T-cell (primary cell): ENCODE results near the gene RBFA. TPM values are rescaled to one million over a fixed set of nuclear protein-coding genes. Genes with fewer than 3 reads are reported as not detected.
"Not testable (repeated sequence)": the region's sequence is repeated elsewhere in the genome, so short reads cannot be mapped to it uniquely, and the experiment has no call there.

Experiments used
- ATAC-seq, 4 experiments: fragments of 200-7000 bp in 3 of 4; fragments of 150-1000 bp in 1 of 4; cut with Tn5 transposase; replicated peaks in 1 of 4; 1 replicate in 3 of 4; 2 replicates in 1 of 4; pipeline ENCODE4 v1.10.0; 2021; ENCODE audit warnings: moderate library complexity in 3 of 4, mild to moderate bottlenecking in 2 of 4, moderate number of reproducible peaks in 1 of 4
- CTCF ChIA-PET, 2 donors: fragments of 300-600 bp; sonication (Branson Sonifier 250); formaldehyde crosslinking; loops; one replicate each; lab custom pipeline; 2022; ENCODE audit warnings: antibody characterized with exemption in 2 of 2; lab: Charles Lee
- POLR2A ChIA-PET, 2 donors: fragments of 300-600 bp; sonication (Branson Sonifier 250); formaldehyde crosslinking; loops; one replicate each; lab custom pipeline; 2022; ENCODE audit warnings: antibody characterized with exemption in 2 of 2; lab: Charles Lee
- DNase-seq, 35 experiments: peaks; one replicate each; pipeline versions ENCODE4 v3.0.0 to v3.0.0-alpha.2; 2013 to 2023
- H3K27ac ChIP-seq: one replicate; pipeline ENCODE4 v1.5.1; 2013; ENCODE audit warnings: low read length
- H3K27me3 ChIP-seq, 2 experiments: replicated peaks in 1 of 2; 1 replicate in 1 of 2; 2 replicates in 1 of 2; pipeline versions ENCODE4 v1.6.1 to v1.7.0; 2013; ENCODE audit warnings: low read length in 1 of 2, mixed read lengths in 1 of 2; ENCODE audit not compliant: control insufficient read depth in 2 of 2, insufficient read depth in 2 of 2; ENCODE audit errors: extremely low read depth in 1 of 2
- H3K36me3 ChIP-seq, 2 donors: 1 replicate in 1 of 2; 2 replicates in 1 of 2; pipeline versions ENCODE4 v1.6.1 to v1.7.0; 2013; ENCODE audit warnings: low read length in 1 of 2; ENCODE audit not compliant: control insufficient read depth in 2 of 2, insufficient read depth in 1 of 2; ENCODE audit errors: extremely low read depth in 1 of 2
- H3K4me1 ChIP-seq, 2 experiments: 1 replicate in 1 of 2; 2 replicates in 1 of 2; pipeline versions ENCODE4 v1.6.1 to v1.7.0; 2013; ENCODE audit warnings: low read length in 2 of 2, mixed read lengths in 1 of 2; ENCODE audit not compliant: insufficient read depth in 2 of 2, control insufficient read depth in 1 of 2; ENCODE audit errors: extremely low read depth in 1 of 2
- H3K4me3 ChIP-seq, 2 donors: 1 replicate in 1 of 2; 2 replicates in 1 of 2; pipeline versions ENCODE4 v1.5.1 to v1.7.0; 2013; ENCODE audit warnings: mild to moderate bottlenecking in 2 of 2, low read length in 1 of 2, moderate library complexity in 1 of 2; ENCODE audit not compliant: control insufficient read depth in 1 of 2; ENCODE audit errors: extremely low read depth in 1 of 2
- H3K9me3 ChIP-seq: 2 replicates; pipeline ENCODE4 v1.7.0; 2013
- H3K27ac Mint-ChIP-seq, 2 donors: one replicate each; pipeline ENCODE4 v1.8.0; 2020 to 2021; ENCODE audit warnings: mild to moderate bottlenecking in 2 of 2, mixed read lengths in 2 of 2
- H3K27me3 Mint-ChIP-seq, 2 donors: one replicate each; pipeline ENCODE4 v1.8.0; 2021 to 2022; ENCODE audit warnings: mixed read lengths in 2 of 2
- H3K36me3 Mint-ChIP-seq: one replicate; pipeline ENCODE4 v1.8.0; 2021; ENCODE audit warnings: mixed read lengths
- H3K4me1 Mint-ChIP-seq, 3 donors: one replicate each; pipeline ENCODE4 v1.8.0; 2020 to 2022; ENCODE audit warnings: mixed read lengths in 3 of 3, mild to moderate bottlenecking in 1 of 3
- H3K4me3 Mint-ChIP-seq, 3 donors: one replicate each; pipeline ENCODE4 v1.8.0; 2020 to 2022; ENCODE audit warnings: mild to moderate bottlenecking in 3 of 3, mixed read lengths in 3 of 3, moderate library complexity in 3 of 3
- H3K9me3 Mint-ChIP-seq, 3 donors: one replicate each; pipeline ENCODE4 v1.8.0; 2020 to 2022; ENCODE audit warnings: mixed read lengths in 3 of 3
- WGBS: methylation state at CpG from one replicate; pipeline ENCODE4 v1.1.5; 2013; ENCODE audit warnings: missing lambda C conversion rate; ENCODE audit not compliant: insufficient coverage; 5-methylcytosine and 5-hydroxymethylcytosine counted together
- total RNA-seq, 35 experiments: library from RNA in 6 of 35; stranded (reverse) in 6 of 35; fragments of 120-200 nt in 1 of 35; gene quantifications; one replicate each; pipeline versions ENCODE4 v1.2.1 to v1.2.4 and lab custom pipeline; 2013 to 2026

The RBFA gene
- total RNA-seq, 5 donors from 2014 or later (not counting 1 experiment from before 2014, with no cell fraction given): 17.9 to 27.4 (median 20.9) TPM

DNA sequence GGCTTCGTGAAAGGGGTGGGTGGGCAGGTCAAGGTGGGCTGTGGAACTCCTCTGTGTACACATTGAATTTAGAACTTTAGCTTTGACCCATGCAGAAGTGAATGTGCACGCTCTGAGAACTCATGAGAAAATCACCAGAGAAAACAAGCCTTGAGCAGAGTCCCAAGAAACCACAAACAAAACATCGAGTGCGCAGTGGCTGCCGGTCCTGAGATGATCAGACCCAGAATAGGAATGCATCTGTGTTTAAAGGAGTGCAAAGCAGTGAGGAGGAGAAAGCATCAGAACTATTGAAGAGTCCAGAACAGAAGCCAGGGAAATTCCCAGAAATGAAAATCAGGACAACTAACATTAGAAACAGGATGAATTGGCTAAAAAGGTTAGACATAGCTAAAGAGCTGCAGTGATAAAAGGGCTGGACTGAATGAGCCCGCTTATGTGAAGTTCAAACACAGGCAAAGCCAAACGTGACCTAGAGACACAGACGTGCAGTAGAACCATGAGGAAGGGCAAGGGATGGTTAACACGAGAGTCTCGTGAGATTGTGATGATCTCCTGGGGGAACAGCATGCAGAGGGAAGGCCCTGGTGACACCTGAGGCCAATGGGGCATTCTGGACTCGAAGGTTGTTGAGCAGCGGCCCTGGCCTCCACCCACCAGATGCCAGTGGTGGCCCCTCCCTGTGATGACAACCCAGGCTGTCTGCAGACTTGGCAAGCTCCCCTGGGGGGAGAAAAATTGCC, 29.5 kb upstream of the RBFA start:
- no peak for DNase-seq
- WGBS: 78% methylated on average over 10 of the region's 12 CpGs
- no peaks in the 10 kb centered on the region for H3K9me3 ChIP-seq
- ChIA-PET CTCF (no interaction called here), POLR2A (no interaction called here)
- Mint-ChIP-seq H3K4me3 (no peak overlapping the region), H3K27ac (no peak overlapping the region), H3K27me3 (no peaks in the 10 kb centered on the region), H3K4me1 (no peaks in the 10 kb centered on the region), H3K9me3 (peaks cover 9 to 16% (median 14%) of the 10 kb centered on the region in 3 donors), H3K36me3 (peaks cover 14% of the 10 kb centered on the region)
- H3K27ac ChIP-seq: no peak overlapping the region
- no peak for ATAC-seq
- no peaks in the 10 kb centered on the region for H3K4me1 ChIP-seq
- H3K27me3 ChIP-seq: peaks cover 0 to 3% of the 10 kb centered on the region in 2 experiments
- no peak overlapping the region for H3K4me3 ChIP-seq
- no peaks in the 10 kb centered on the region for H3K36me3 ChIP-seq

DNA sequence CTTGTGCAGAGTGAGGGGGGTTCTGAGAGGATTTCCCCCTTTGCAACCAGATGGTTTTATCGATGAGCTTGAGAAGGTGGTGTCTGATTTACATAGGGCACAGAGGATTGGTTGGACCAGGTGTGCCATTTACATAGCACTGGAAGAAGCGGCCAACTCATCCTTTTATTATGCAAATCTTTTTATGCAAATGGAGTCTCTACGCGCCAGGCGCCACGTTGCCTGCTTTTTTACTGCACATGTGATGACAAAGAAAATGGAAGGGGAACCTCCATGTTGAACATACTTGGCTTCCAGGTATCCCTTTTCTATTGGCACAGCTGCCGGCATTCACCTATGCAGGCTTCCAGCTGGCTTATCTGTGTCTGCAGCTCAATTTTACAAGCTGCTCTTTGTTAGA, 27.5 kb upstream of the RBFA start:
- Histone ChIP-seq H3K4me1 (no peaks in the 10 kb centered on the region), H3K4me3 (no peak overlapping the region), H3K27me3 (peaks cover 0 to 3% of the 10 kb centered on the region in 2 experiments), H3K27ac (no peak overlapping the region), H3K9me3 (no peaks in the 10 kb centered on the region), H3K36me3 (no peaks in the 10 kb centered on the region)
- H3K9me3 Mint-ChIP-seq: peaks cover 3 to 26% (median 5%) of the 10 kb centered on the region in 3 donors
- whole genome bisulfite sequencing: 56% methylated on average over 4 of the region's 7 CpGs
- ATAC-seq: no peak
- ChIA-PET POLR2A (no interaction called here), CTCF (no interaction called here)
- no peaks in the 10 kb centered on the region for H3K4me1 Mint-ChIP-seq
- H3K4me3 Mint-ChIP-seq: no peak overlapping the region
- no peaks in the 10 kb centered on the region for H3K27me3 Mint-ChIP-seq
- DNase-seq: no peak
- no peak overlapping the region for H3K27ac Mint-ChIP-seq
- H3K36me3 Mint-ChIP-seq: peaks cover 17% of the 10 kb centered on the region

DNA sequence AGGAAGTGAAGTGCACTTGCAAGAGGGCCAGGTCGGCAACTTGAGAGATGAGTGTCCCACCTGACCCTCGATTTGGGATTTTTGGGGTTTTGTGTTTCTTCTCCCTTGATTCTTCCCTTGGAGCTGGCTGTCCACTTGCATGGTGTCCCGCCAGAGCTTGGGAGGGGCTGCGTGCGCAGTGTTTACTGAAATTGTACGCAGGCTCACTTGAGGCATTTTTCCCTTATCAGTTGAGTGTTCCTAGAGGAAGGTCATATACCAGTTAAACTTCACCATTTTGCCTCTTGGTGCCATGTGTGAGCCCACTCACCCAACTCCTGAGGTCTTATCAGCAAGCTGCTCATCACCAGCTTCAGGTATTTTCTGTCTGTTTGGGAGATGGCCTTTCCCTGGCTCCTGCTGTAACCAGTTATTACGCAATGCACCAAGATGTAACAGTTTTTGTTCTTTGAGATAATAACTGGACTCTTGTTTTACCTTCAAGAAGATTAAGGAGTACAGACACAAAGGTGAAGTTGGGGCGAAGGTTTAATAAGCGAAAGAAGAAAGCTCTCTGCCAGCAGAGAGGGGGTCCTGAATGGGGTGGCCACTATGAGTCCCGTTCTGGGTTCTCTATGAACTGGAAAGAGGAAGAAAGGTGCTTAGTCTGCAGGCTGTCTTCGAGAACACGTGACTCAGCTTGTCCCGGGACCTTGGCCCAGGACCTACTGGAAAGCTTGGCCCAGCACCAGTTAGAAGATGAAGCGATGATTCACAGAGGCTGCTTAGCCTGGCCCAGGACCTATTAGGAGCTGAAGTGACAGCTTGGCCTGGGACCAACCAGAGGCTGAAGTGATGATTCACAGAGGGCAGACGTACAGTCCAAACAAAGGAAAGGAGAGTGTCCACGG, 24.3 kb upstream of the RBFA start:
- Mint-ChIP-seq H3K27me3 (no peaks in the 10 kb centered on the region), H3K27ac (no peak overlapping the region), H3K4me1 (no peaks in the 10 kb centered on the region), H3K36me3 (peaks cover 20% of the 10 kb centered on the region), H3K4me3 (no peak overlapping the region), H3K9me3 (peaks cover 3 to 35% (median 12%) of the 10 kb centered on the region in 3 donors)
- no peaks in the 10 kb centered on the region for H3K9me3 ChIP-seq
- ATAC-seq: no peak
- POLR2A ChIA-PET: interaction anchor here in 1 of 2 donors (0.6 kb wide), 1 partner anchor 301 kb away, joined by 3 read pairs; no protein-coding TSS in a partner anchor
- WGBS: 89% methylated on average over 13 of the region's 16 CpGs
- H3K4me1 ChIP-seq: no peaks in the 10 kb centered on the region
- H3K27ac ChIP-seq: no peak overlapping the region
- H3K36me3 ChIP-seq: no peaks in the 10 kb centered on the region
- no peaks in the 10 kb centered on the region for H3K27me3 ChIP-seq
- no peak for DNase-seq
- CTCF ChIA-PET: no interaction called here
- peak overlapping the region in 1 of 2 donors; percentile 3 for H3K4me3 ChIP-seq

DNA sequence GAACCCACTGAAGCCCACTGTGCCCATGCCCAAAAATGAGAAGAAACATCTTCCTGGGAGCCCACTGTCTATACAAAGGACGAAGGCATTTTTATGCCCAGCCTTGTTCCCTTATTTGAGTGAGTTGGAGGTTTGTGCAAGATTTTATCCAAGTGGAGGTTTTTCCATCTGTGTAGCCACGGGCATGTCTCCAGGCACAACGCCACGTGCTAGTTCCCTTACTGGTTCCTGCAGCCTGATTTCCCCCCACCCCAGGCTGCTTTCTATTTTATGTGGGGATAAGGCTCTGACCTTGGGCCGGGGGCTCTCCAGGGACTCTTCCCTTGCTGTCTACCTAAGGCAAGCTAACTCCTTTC, 23.7 kb upstream of the RBFA start:
- H3K36me3 Mint-ChIP-seq: peaks cover 20% of the 10 kb centered on the region
- ChIA-PET CTCF (no interaction called here), POLR2A (no interaction called here)
- no peaks in the 10 kb centered on the region for H3K27me3 Mint-ChIP-seq
- H3K4me1 Mint-ChIP-seq: no peaks in the 10 kb centered on the region
- H3K27ac ChIP-seq: no peak overlapping the region
- H3K4me3 Mint-ChIP-seq: no peak overlapping the region
- H3K36me3 ChIP-seq: no peaks in the 10 kb centered on the region
- DNase-seq (no peak), ATAC-seq (no peak)
- H3K9me3 ChIP-seq: no peaks in the 10 kb centered on the region
- H3K27me3 ChIP-seq: no peaks in the 10 kb centered on the region
- H3K4me1 ChIP-seq: no peaks in the 10 kb centered on the region
- H3K4me3 ChIP-seq: no peak overlapping the region
- WGBS: no CpG with 5 or more reads among the region's 5 CpGs
- H3K27ac Mint-ChIP-seq: no peak overlapping the region
- peaks cover 3 to 35% (median 12%) of the 10 kb centered on the region in 3 donors for H3K9me3 Mint-ChIP-seq

DNA sequence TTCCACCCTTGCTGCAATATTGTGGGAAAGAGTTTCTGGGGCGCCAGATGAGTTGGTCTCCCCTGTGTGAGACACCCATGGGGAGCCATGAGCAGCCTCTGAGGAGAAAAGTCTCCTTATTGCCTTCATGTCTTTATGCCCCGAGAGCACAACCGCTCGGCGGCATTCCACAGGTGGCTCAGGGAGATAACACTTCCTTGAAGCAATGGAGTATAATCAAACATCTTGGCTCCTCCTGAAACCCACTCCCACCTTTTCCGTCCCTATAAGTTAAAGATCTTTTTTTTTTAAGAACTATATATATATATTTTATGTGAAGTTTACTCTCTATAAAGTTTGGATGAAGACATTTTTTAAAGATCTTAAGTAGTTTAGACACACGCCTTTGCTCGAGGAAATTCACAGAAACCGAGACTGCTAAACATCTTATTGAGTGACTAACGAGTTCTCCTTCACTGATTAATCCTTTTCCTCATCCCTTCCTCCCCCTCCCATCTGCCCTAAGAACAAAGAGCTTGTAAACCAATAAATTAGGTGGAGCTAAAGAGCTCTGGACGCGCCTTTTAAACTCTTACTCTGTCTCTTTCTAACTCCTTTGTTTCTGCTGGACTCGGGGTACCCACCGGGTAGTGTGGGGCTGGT, 22.6 kb upstream of the RBFA start:
- WGBS: 100% methylated on average over 4 of the region's 14 CpGs
- H3K27ac Mint-ChIP-seq, H3K36me3 ChIP-seq, H3K27ac ChIP-seq, H3K4me3 ChIP-seq, DNase-seq, POLR2A ChIA-PET, ATAC-seq, CTCF ChIA-PET, H3K4me1 ChIP-seq, H3K4me1 Mint-ChIP-seq, H3K9me3 ChIP-seq, H3K27me3 Mint-ChIP-seq, H3K4me3 Mint-ChIP-seq, H3K27me3 ChIP-seq: not testable (repeated sequence)
- H3K9me3 Mint-ChIP-seq: peaks cover 3 to 35% (median 12%) of the 10 kb centered on the region in 3 donors
- peaks cover 20% of the 10 kb centered on the region for H3K36me3 Mint-ChIP-seq

DNA sequence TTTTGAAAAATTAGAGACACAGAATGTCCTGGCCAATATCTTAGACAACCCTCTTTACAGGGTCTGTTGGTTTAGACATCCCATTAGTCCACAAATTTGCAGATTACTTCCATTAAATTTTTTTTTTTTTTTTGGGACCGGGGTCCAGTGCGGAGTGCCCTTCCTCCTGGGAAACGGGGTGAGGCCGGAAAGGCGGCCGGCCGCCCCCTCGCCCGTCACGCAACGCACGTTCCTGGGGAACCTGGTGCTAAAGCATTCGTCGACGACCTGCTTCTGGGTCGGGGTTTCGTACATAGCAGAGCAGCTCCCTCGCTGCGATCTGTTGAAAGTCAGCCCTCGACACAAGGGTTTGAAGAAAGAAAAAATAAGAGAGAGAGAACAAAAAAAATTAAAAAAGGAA, 21.5 kb upstream of the RBFA start:
- ChIA-PET CTCF (no interaction called here), POLR2A (no interaction called here)
- Histone ChIP-seq H3K36me3 (no peaks in the 10 kb centered on the region), H3K4me1 (no peaks in the 10 kb centered on the region), H3K27ac (no peak overlapping the region), H3K27me3 (no peaks in the 10 kb centered on the region), H3K9me3 (no peaks in the 10 kb centered on the region), H3K4me3 (no peak overlapping the region)
- H3K27me3 Mint-ChIP-seq: no peaks in the 10 kb centered on the region
- H3K9me3 Mint-ChIP-seq: peaks cover 3 to 35% (median 12%) of the 10 kb centered on the region in 3 donors
- peaks cover 20% of the 10 kb centered on the region for H3K36me3 Mint-ChIP-seq
- H3K4me3 Mint-ChIP-seq: no peak overlapping the region
- H3K4me1 Mint-ChIP-seq: no peaks in the 10 kb centered on the region
- H3K27ac Mint-ChIP-seq: no peak overlapping the region
- ATAC-seq (no peak), DNase-seq (no peak)
- 95% methylated on average over 19 of the region's 20 CpGs for WGBS
